Measurements from ENCODE around the gene TJP1. TPM values are rescaled to one million over a fixed set of nuclear protein-coding genes. Genes with fewer than 3 reads are reported as not detected.
"Not testable (repeated sequence)": the region's sequence is repeated elsewhere in the genome, so short reads cannot be mapped to it uniquely, and the experiment has no call there.

TJP1 gene
- total RNA-seq, 1 donor from 2014 or later = not detected

- Mint-ChIP-seq H3K9me3 (no peaks in the 10 kb centered on the region), H3K4me3 (ENCODE audit: low read depth) (no peak overlapping the region), H3K36me3 (ENCODE audit: low read depth) (no peaks in the 10 kb centered on the region), H3K27ac (no peak overlapping the region), H3K4me1 (ENCODE audit: low read depth) (no peaks in the 10 kb centered on the region), H3K27me3 (ENCODE audit: low read depth) (no peaks in the 10 kb centered on the region)
- intact Hi-C loops (cut with micrococcal nuclease) = no loop called here
- DNase-seq (ENCODE audit: low spot score) = no peak
Observed at GRCh38 chr15:29665444-29666003, 156.7 kb downstream of the TJP1 start.

DNA sequence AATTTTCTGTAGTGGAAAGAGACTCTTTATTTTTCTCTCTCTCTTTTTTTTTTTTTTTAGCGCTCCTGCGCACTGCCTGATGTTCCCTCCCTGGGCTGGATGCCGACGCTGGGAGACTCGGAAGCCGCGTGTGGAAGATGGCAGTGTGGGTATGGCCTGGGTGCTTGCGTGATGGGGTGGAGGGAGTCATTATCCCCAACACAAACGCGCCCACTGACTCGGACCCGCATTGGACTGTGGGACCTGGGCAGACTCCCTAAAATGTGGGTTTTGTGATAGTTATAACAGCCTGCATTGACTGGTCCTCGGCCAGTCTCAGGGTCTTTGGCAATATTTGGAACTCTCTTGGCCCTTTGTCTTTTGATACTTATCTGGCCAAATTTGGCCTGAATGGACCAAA lies 157.9 kb downstream of the TJP1 start:
- no peaks in the 10 kb centered on the region for H3K9me3 Mint-ChIP-seq
- H3K27ac Mint-ChIP-seq = no peak overlapping the region
- no peak overlapping the region for H3K4me3 Mint-ChIP-seq (ENCODE audit: low read depth)
- intact Hi-C loops (cut with micrococcal nuclease) = no loop called here
- H3K27me3 Mint-ChIP-seq (ENCODE audit: low read depth) = no peaks in the 10 kb centered on the region
- H3K4me1 Mint-ChIP-seq (ENCODE audit: low read depth) = no peaks in the 10 kb centered on the region
- no peak for DNase-seq (ENCODE audit: low spot score)
- no peaks in the 10 kb centered on the region for H3K36me3 Mint-ChIP-seq (ENCODE audit: low read depth)

GRCh38 chr15:29657476-29657817 lies 164.8 kb downstream of the TJP1 start:
- H3K27ac Mint-ChIP-seq; H3K4me1 Mint-ChIP-seq (ENCODE audit: low read depth); H3K9me3 Mint-ChIP-seq: not testable (repeated sequence)

DNA sequence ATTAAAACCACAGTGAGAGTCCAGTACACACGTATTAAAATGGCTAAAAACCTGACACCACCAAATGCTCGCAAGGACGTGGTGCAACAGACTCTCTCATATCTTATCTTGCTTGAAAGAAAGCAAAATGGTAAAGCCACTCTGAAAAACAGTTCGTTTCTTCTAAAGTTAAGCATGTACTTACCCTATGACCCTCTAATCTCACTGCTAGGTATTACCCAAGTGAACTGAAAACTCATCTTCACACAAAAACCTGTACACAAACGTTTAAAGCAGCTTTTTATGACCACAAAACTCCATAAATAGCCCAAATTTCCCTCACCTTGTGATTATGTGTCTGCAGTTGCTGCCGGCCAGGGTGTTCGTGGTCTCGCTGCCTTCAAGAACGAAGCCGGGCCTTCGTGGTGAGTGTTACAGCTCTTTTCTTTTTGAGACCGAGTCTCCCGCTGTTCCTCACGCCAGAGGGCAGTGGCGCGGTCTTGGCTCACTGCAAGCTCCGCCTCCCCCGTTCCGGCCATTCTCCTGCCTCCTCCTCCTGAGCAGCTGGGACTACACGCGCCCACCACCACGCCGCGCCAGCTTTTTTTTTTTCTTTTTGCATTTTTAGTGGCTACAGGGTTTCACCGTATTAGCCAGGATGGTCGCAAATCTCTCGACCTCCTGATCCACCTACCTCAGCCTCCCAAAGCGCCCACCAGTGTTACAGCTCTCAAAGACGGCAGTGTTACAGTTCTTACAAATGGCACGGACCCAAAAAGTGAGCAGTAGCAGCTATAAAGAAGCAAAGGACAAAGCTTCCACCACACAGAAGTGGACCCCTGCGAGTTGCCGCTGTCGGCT lies 165.4 kb downstream of the TJP1 start:
- no peak overlapping the region for H3K27ac Mint-ChIP-seq
- intact Hi-C loops (cut with micrococcal nuclease) = no loop called here
- H3K4me1 Mint-ChIP-seq (ENCODE audit: low read depth) = no peaks in the 10 kb centered on the region
- no peaks in the 10 kb centered on the region for H3K27me3 Mint-ChIP-seq (ENCODE audit: low read depth)
- peaks cover 9% of the 10 kb centered on the region for H3K9me3 Mint-ChIP-seq
- no peak for DNase-seq (ENCODE audit: low spot score)
- no peak overlapping the region for H3K4me3 Mint-ChIP-seq (ENCODE audit: low read depth)
- H3K36me3 Mint-ChIP-seq (ENCODE audit: low read depth) = no peaks in the 10 kb centered on the region

More at GRCh38 chr15:29657476-29657817, 164.8 kb downstream of the TJP1 start:
- H3K36me3 Mint-ChIP-seq (ENCODE audit: low read depth); intact Hi-C loops (cut with micrococcal nuclease); H3K27me3 Mint-ChIP-seq (ENCODE audit: low read depth); DNase-seq (ENCODE audit: low spot score); H3K4me3 Mint-ChIP-seq (ENCODE audit: low read depth): not testable (repeated sequence)

DNA sequence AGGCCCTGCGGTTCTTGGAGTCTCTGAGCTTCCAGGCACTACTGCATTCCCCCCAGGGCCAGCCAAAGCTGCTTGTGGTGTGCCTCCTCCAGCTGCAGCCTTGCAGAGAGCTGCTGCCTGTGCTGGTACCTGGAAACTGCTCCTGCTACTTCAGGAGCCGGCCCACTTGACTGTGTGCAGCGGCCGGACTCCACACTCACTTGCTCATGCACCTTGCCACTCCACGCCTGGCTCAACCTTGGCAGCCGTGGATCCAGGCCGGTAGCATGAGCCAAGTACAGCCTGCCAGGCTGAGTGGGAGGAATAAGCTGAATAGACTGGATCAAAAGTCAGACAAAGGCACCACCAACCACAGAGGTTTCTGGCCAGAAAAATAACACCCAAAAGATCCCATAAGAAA lies 169.7 kb downstream of the TJP1 start:
- intact Hi-C loops (cut with micrococcal nuclease) = no loop called here
- no peaks in the 10 kb centered on the region for H3K36me3 Mint-ChIP-seq (ENCODE audit: low read depth)
- H3K9me3 Mint-ChIP-seq = peaks cover 16% of the 10 kb centered on the region
- no peaks in the 10 kb centered on the region for H3K4me1 Mint-ChIP-seq (ENCODE audit: low read depth)
- DNase-seq (ENCODE audit: low spot score) = no peak
- no peak overlapping the region for H3K27ac Mint-ChIP-seq
- H3K27me3 Mint-ChIP-seq (ENCODE audit: low read depth) = no peaks in the 10 kb centered on the region
- no peak overlapping the region for H3K4me3 Mint-ChIP-seq (ENCODE audit: low read depth)

DNA sequence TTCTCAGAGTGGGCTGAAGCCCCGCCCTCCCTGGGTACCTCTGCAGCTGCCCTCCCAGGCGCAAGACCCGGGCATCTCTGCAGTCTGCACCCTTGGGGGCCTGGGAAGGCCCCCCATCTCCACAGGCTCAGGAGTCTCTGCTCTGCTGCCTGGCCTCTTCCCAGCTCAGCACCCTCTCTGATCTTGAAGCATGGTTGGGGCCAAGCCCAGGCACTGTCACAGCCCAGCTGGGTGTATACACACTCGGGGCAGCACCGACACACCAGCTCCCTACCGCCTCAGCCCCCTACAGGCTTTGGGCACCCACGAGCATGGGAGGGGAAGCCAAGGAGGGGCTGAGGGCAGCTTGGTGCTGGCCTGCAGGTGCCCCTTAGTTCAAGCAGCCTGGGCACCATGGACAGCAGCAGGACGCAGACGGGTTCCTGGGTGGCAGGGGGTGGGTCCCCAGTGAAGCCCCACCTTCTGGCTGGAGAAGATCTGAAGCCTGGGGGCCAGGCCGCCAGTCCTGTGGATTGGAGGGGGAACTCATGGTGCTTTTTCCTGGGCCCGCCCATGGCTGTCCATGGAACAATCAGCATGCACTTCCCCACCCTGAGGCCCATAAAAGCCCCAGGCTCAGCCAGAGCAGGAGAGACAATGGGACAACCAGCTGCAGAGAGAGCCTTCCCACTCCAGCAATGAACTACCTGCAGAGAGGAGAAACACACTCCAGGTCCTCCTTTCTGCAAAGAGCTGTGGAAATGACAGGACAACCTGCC lies 170.6 kb downstream of the TJP1 start:
- Mint-ChIP-seq H3K27me3 (ENCODE audit: low read depth) (no peaks in the 10 kb centered on the region), H3K4me3 (ENCODE audit: low read depth) (no peak overlapping the region), H3K36me3 (ENCODE audit: low read depth) (no peaks in the 10 kb centered on the region), H3K4me1 (ENCODE audit: low read depth) (no peaks in the 10 kb centered on the region), H3K27ac (no peak overlapping the region), H3K9me3 (peaks cover 26% of the 10 kb centered on the region)
- intact Hi-C loops (cut with micrococcal nuclease) = no loop called here
- DNase-seq (ENCODE audit: low spot score) = no peak

All from activated T-helper 2 cell treated with anti-CD3 and anti-CD28 coated beads, Interferon-gamma antibody, Interleukin-2, Interleukin-4, amounts not matched to agents 10 μg/mL and 5 μg/mL and 100 μg/mL, durations not matched to agents 14 hours and 24 hours and 36 hours (primary cell).